Esophagus muscularis mucosa (tissue), 3 donors: ENCODE results near the gene ZNF445.

Source experiments
- POLR2A ChIP-seq: fragments of 450-650 bp; IDR thresholded peaks from one replicate; pipeline ENCODE4 v1.6.1; 2017; ENCODE audit warnings: antibody characterized with exemption, moderate library complexity, mild to moderate bottlenecking, low read depth
- POLR2AphosphoS5 ChIP-seq, 2 donors: sonication (generic); formaldehyde crosslinking; IDR thresholded peaks; one replicate each; pipeline ENCODE4 v1.6.1; 2017; ENCODE audit warnings: antibody characterized with exemption in 2 of 2
- TF ChIP-seq, protein P1 (sequence below), 3 experiments: fragments of 200-600 bp in 2 of 3; fragments of 450-650 bp in 1 of 3; sonication (generic) in 2 of 3; IDR thresholded peaks; one replicate each; pipeline ENCODE4 v1.5.1; 2017 to 2019; ENCODE audit warnings: antibody characterized with exemption in 3 of 3, mild to moderate bottlenecking in 2 of 3, moderate library complexity in 1 of 3

DNA sequence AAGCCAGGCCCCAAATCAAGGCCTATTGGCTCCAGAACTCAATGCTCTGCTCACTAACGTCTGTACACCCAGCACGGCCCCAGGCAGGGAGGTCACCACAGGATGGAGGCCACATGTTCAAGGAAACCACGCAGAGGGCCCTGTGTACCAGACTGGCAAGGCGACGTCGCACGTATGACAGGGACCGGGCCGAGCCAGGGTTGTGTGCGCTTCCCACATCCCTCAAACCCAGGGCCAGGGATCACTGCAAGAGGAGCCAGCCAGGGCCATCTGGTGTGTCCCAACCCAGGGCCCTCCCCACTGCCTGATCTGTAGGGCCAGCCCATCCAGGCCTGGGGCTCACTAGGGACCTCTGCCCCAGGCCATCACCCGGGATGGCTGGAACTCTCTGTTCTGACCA lies 62.0 kb downstream of the ZNF445 start:
- no peak for TF ChIP-seq POLR2AphosphoS5 (IDR thresholded peaks at IDR 0.05)
- TF ChIP-seq, protein P1, sequence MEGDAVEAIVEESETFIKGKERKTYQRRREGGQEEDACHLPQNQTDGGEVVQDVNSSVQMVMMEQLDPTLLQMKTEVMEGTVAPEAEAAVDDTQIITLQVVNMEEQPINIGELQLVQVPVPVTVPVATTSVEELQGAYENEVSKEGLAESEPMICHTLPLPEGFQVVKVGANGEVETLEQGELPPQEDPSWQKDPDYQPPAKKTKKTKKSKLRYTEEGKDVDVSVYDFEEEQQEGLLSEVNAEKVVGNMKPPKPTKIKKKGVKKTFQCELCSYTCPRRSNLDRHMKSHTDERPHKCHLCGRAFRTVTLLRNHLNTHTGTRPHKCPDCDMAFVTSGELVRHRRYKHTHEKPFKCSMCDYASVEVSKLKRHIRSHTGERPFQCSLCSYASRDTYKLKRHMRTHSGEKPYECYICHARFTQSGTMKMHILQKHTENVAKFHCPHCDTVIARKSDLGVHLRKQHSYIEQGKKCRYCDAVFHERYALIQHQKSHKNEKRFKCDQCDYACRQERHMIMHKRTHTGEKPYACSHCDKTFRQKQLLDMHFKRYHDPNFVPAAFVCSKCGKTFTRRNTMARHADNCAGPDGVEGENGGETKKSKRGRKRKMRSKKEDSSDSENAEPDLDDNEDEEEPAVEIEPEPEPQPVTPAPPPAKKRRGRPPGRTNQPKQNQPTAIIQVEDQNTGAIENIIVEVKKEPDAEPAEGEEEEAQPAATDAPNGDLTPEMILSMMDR (IDR thresholded peaks at IDR 0.05), result no peak
- no peak for TF ChIP-seq POLR2A
